HG03457 (cell line): ENCODE measurements around the gene FOXB1.

ENCODE experiments used
- ATAC-seq: cut with Tn5 transposase; IDR thresholded peaks from one replicate; pipeline ENCODE4 v1.9.1; 2021; ENCODE audit warnings: moderate number of reproducible peaks; ENCODE audit not compliant: unreplicated experiment

Gene FOXB1

DNA sequence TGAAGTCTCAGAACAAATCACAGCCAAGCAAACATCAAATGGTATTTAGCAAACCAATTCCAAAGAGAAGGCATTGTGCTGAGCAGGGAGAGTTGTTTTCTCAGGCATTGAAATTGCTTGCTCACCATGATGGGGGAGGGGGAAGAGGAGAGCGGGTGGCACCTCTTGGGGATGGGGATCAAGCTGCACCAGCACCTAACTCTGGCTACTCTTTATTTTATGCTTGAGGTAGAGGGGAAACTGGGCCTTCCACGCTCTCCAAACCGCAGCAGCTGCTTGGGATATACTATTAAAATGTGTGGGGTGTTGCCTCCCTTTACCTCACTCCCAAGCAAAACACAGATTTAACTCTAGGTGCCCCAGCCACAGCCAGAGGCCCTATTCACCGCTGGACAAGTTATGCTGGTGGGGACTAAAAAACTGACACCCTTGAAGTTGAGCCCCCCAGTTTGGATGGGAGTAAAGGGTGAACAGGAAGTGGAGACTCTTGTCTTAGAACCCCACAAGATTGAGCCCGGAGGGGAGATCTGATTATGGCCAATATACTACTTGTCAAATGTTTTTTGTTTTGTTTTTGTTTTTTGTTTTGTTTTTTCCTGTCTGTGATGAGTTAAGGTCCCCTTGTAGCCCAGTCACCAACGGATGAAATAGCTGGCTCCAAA lies 5.0 kb upstream of the FOXB1 start:
- no peak for ATAC-seq

DNA sequence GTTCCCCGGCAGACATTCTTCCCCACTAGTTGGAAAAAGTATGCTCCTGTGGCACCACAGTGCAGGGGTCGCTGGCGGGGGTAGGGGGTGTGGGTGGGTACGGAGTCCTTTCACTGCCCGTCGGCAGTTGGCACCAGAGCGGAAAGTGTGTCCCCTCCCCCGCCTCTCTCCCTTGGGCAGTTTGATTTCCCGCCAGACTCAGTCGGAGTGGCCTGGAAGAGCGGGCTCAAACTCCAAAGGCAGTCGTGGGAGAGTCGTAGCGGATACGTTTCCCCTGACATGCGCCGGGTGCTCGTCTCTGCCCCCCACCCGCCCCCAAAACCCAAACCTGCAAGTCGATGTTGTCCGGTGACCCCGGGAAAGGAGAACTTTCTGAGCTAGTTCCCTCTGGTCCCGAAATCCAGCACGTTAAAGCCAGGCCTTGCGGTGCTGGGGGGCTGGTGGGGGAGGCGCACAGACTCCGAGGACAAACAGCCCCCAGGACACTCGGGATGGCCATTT lies 4.4 kb upstream of the FOXB1 start:
- ATAC-seq: no peak

DNA sequence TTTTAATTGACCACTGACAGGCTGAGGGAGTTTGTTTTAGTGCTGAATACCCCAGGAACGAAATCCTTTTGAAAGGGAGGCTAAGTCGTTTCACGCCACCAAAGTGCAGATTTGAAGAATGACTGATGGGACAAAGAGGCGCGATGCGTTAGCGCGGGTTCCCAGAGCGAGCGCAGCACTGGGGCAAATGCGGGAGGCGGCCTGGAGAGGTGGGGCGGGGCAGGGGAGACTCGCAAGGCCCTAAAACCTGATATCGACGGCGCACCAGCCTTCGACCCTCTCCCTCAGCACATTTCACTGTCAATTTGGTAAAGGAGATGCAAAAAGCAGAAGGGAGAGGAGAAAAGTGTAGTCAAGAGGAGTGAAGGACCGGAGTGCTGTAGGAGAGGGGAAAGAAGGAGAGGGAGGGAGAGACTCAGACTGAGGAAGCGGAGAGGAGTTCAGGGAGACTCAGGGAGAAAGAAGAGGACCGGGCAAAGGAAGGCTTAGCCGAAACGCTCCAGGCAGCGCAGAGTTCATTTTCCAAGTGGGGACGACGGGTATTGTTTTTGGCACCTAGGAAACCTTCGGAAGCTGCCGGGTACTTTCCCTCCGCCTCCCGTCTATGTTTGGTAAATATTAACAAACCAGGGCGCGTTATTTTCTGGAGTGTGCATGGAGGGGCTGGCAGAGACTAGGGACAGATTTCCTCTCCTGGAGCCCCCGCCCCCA lies 3.8 kb upstream of the FOXB1 start:
- ATAC-seq: no peak

DNA sequence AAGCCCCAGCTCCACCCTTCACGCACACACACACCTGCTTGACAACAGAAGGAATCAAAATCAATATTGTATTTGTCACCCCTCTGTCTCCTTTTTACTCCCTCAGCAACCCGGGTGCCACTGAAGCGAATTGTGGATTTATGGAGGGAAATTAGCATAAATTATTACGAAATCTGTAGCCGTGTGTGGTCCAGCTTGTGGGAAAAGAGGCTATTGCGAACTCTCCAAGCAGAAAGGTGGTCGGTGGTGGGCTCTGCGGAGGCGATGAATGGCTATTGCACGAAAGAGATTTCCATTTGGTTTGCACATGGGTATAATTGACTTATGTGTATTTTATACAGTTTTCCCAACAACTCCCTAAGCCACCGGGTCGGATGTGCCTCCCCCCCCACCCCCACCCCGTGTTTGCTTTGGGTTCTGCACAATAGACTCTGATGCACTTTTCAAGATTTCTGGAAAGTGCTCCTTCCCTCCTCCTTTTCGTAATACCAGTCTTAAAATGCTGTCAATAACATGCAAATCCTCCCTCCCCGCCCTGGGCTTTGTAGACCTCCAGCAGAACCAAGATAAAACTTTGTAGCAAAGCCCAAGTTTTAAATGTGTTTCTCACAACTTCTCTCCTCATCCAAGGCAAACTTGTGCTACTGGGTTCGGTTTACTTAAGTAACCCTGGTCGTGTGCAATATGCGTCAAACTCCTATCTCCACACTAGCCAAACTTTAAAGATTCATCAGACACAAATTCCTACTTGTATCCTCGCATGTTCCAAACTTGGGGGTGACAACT lies 3.1 kb upstream of the FOXB1 start:
- no peak for ATAC-seq

DNA sequence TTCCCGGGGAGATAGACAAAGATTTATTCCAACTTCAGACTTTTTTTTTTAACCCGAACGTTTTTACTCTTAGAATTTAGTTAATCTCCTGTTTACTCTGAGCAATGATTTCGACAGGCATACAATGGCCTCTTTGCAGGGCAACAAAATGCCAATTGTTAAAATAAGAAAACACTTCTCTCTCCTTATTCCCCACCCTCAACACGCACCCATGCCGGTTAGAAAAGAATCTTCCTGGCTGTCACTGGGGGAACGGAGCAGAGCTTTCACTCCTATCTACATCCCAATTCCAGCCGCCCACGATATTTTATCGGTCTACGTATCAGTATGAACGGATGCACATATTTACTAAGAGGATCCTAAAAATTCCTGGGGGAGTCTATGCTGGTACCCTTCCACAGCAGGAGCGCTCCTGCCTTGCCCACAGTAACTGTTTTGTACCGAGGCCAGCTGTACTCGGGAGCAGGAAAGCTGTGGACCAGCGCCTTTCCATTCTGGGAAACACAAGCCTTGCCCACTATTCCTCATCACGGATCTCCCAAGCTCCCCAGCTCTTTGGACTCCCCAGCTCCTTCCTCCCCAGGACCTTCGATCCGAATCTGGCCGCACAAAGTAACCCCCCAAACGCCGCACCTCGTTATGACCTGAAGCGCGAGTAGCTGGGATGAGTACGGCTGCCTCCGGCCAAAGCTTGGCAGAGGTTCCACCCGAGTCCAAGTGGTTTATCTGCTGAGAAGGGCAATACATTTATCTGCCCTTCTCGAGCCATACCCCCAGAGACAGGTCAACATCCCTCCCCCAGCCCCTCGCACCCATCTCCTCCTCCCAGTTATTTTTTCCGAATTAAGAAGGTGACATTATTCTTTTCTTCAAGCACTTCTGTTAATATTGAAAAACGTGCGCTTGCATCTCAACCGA lies 2.2 kb upstream of the FOXB1 start:
- ATAC-seq: no peak

DNA sequence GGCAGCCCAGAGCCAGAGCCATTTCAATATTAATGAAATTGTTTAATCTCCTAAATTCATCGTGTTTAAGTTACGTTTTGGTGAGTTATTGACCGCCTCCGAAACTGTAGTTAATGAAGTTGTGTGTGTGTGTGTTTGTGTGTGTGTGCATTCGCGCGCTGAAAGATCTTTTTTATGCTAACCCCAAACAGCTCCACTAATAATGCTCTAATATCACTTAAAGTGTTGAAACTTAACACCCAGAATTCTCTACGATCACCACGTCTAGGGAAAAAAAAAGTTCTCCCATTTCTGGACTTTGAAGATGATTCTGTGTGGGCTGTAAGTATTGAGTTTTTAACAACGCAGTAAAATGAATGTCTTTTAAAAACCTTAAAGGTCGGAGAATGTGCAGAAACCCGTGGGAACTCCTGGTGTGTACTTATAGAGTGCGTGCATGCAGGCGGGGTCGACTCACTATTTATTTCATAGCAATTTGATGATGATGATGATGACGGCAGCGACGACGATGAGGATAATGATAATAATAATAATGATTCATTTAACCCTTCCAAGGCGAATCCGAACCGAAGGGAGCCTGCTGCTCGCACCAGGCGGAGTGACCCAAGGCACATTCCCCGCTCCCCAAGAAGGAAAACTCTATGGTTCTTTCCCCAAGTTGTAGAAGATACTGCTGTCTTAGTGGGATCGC lies 1.4 kb upstream of the FOXB1 start:
- no peak for ATAC-seq

DNA sequence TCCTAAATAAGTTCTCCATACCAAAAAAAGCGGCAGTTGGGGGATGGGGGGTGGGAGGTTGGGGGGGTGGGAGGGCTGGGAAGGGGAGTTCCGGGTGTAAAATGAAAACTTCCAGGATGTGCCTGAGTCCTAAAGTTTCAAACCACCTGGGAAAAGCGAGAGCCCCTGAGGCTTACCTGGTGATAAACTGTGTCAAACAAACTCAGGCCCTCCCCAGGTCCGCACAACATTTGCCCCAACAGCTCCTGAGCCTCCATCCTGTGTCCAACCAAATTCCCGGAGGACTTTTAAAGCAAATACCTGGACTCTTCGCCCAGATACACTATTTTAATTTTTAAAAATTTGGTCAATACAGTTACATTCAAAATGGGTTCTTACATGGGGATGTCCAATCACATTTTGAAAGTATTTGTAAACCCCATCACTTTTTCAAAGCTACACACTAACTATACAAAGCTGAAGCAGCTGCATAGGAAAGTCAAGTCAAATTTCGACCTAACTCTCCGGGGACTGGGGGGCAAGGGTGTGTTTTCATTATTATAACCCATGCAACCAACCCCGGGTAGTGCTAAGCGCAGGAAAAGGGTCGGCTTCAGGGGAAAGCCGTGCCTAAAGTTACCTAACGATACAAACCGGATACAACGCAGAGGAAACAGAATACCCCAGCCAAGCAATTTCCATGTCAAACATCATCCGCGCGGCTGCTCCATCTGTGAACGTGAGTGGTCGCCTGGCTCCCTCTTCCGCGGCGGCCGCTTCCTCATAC lies 685 bp upstream of the FOXB1 start:
- no peak for ATAC-seq

DNA sequence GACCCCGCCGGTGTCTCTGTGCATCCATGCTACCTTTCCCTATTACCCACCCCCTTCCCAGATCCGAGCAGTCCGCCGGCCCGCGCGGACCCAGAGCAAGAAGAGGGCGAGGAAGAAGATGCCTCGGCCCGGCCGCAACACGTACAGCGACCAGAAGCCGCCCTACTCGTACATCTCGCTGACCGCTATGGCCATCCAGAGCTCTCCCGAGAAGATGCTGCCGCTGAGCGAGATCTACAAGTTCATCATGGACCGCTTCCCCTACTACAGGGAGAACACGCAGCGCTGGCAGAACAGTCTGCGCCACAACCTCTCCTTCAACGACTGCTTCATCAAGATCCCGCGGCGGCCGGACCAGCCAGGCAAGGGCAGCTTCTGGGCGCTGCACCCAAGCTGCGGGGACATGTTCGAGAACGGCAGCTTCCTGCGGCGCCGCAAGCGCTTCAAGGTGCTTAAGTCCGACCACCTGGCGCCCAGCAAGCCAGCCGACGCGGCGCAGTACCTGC lies 788 bp downstream of the FOXB1 start:
- ATAC-seq: no peak

GRCh38 chr15:60005352-60006202 lies 1.5 kb downstream of the FOXB1 start:
- no peak for ATAC-seq

- no peak for ATAC-seq
Observed at GRCh38 chr15:60006203-60006862, 2.2 kb downstream of the FOXB1 start.

DNA sequence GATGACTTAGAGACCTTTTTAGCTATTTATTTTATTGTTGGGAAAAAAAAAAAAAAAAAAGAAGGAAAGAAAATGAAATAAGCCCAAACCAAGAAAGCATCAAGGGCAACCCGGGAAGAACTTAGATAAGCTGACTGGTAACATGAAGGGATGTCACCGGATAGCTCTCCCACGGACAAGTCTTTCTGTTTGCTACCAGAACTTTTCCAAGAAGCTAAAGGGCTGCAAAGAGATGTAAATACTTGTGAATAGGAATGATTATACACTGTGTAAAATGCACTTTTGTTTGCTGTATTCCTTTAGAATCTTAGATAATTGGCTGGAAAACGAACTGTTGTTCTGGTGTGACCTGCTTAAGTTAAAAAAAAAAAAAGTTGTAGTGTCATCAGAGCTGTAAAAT lies 2.8 kb downstream of the FOXB1 start:
- no peak for ATAC-seq

DNA sequence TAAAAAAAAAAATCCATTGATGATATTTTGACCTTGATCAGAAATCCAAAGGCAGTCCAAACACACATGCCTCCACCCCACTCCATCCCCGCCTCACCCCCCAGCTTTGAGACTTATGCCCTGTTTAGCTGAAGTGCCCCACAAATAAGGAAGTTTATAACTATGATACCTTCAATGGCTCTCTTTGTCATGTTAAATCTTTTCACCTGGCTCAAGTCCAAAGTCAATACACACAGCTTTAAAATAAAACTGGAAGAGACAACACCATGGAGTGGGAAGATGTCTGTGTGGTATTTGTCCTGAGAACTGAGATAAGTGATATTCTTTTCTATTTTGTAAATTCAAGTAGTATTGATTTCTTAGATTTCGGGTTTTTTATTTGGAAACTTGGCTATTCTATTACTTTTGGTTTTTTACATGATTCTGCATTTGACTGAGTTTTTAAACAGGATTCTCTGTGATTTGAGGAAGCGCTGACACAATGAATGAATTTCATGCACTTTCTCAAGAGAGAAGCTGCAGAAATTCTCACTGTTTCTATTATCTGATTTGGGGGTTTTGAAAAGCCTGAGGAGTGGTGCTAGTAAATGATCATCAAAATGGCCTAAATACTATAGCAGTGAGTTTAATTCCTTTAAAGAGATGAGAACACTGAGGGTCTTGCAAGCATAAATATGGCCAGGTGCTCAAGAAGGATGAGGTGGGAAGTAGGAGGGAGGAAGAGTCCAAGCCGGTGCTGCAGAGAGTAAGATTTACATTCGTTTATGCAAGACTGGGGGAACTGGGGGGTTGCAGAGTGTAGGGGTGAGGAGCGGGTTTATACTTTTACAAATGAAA lies 5.2 kb downstream of the FOXB1 start:
- ATAC-seq: no peak

DNA sequence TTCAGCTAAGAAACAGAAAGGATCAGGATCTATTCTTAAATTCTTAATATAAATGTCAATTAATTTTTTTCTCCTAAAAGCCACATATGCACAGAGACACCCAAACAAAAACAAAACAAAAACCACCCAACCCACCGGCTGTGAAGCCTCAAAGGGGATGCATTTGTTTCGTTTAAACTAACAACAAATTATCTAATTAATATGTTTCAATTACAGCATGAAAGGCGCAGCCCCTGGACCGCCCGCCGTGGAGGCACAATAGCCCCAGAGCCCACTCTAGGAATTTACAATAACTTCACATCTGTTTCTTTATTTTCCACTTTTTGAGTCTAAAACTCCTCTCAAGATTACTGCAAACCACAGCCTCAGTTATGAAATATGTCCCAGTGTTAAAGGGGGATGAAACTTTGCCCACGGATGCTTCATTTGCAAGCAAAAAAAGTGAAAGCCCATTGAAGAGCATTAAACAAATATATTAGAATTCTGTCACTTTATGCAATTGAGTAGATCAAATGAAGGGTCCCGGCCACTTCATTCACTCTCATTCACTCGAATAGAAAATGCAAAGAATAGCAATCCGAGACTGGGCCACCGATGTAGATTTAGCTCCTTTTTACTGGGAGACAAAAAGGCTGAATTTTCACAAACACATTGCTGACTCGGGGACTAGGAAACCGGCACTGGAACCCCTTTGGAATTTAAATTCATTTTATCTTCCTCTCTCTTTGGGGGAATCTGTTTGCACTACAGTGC lies 6.0 kb downstream of the FOXB1 start:
- ATAC-seq: no peak

- ATAC-seq: no peak
Observed at GRCh38 chr15:60010858-60011257, 6.7 kb downstream of the FOXB1 start.

DNA sequence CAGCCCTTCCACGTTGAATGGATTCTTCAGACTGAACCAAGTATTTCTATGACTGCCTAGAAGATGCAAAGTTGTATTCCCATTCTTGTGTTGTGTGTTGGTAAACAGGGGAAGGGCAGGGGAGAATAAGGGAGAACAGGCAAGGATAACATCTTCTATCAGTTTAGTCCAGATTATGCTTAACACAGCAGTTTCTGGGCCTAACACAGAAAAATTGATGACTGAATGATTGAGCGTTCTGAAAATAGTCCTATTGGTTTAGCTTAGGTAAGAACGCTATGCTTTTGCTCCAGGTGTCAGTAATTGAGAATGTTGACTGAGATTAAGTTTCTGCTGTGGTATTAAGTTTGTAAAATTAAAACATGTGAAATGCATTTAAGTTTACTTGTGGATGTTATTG lies 8.6 kb downstream of the FOXB1 start:
- no peak for ATAC-seq
